SK-N-SH treated with all-trans-retinoic acid at 6 μM for 48 hours (cell line): ENCODE data around the gene CLBA1.

Source experiments
- ARNTL ChIP-seq: fragments of 450-650 bp; formaldehyde crosslinking; IDR thresholded peaks from 2 replicates; pipeline ENCODE4 v1.5.0; 2020; ENCODE audit warnings: low read depth, mild to moderate bottlenecking, moderate library complexity, borderline replicate concordance
- BACH2 ChIP-seq: fragments of 250-450 bp; sonication (Bioruptor Pico); IDR thresholded peaks from 2 replicates; pipeline ENCODE4 v1.9.0; 2021; ENCODE audit warnings: mild to moderate bottlenecking, borderline replicate concordance
- CSDC2 ChIP-seq: fragments of 250-450 bp; sonication (Bioruptor Pico); IDR thresholded peaks from 2 replicates; pipeline ENCODE4 v1.5.0; 2020; ENCODE audit warnings: mild to moderate bottlenecking, moderate library complexity
- GLIS3 ChIP-seq: fragments of 250-450 bp; sonication (Bioruptor Pico); IDR thresholded peaks from 2 replicates; pipeline ENCODE4 v1.5.0; 2020; ENCODE audit warnings: mild to moderate bottlenecking, moderate library complexity
- RARB ChIP-seq: fragments of 250-450 bp; sonication (Bioruptor Pico); IDR thresholded peaks from 2 replicates; pipeline ENCODE4 v1.8.0; 2021; ENCODE audit warnings: mild to moderate bottlenecking, moderate library complexity
- SNAI2 ChIP-seq: fragments of 250-450 bp; sonication (Bioruptor Pico); IDR thresholded peaks from 2 replicates; pipeline ENCODE4 v1.5.0; 2020; ENCODE audit warnings: mild to moderate bottlenecking, moderate library complexity
- TCF4 ChIP-seq: fragments of 250-450 bp; sonication (Bioruptor Pico); IDR thresholded peaks from 2 replicates; pipeline ENCODE4 v1.8.0; 2021; ENCODE audit warnings: mild to moderate bottlenecking, moderate library complexity, borderline replicate concordance
- TOX ChIP-seq: fragments of 250-450 bp; sonication (Bioruptor Pico); IDR thresholded peaks from 2 replicates; pipeline ENCODE4 v1.8.0; 2021; ENCODE audit warnings: mild to moderate bottlenecking, moderate library complexity, borderline replicate concordance
- ZFP3 ChIP-seq: fragments of 250-450 bp; sonication (Bioruptor Pico); IDR thresholded peaks from 2 replicates; pipeline ENCODE4 v1.5.0; 2020; ENCODE audit warnings: mild to moderate bottlenecking, moderate library complexity
- ZFP30 ChIP-seq: fragments of 450-650 bp; formaldehyde crosslinking; IDR thresholded peaks from 2 replicates; pipeline ENCODE4 v1.5.0; 2022; ENCODE audit warnings: mild to moderate bottlenecking, moderate library complexity
- ZNF70 ChIP-seq: fragments of 450-650 bp; formaldehyde crosslinking; IDR thresholded peaks from 2 replicates; pipeline ENCODE4 v1.5.0; 2020; ENCODE audit warnings: mild to moderate bottlenecking, moderate library complexity
- ZNF8 ChIP-seq: fragments of 450-650 bp; formaldehyde crosslinking; IDR thresholded peaks from 2 replicates; pipeline ENCODE4 v1.5.0; 2020; ENCODE audit warnings: mild to moderate bottlenecking, moderate library complexity
- TF ChIP-seq, protein P1 (sequence below): fragments of 250-450 bp; sonication (Bioruptor Pico); IDR thresholded peaks from 2 replicates; pipeline ENCODE4 v1.5.1; 2020; ENCODE audit warnings: low read depth, mild to moderate bottlenecking, moderate library complexity
- TF ChIP-seq, protein P2 (sequence below): fragments of 250-450 bp; sonication (Bioruptor Pico); IDR thresholded peaks from 2 replicates; pipeline ENCODE4 v1.8.0; 2020; ENCODE audit warnings: mild to moderate bottlenecking, moderate library complexity, borderline replicate concordance

DNA sequence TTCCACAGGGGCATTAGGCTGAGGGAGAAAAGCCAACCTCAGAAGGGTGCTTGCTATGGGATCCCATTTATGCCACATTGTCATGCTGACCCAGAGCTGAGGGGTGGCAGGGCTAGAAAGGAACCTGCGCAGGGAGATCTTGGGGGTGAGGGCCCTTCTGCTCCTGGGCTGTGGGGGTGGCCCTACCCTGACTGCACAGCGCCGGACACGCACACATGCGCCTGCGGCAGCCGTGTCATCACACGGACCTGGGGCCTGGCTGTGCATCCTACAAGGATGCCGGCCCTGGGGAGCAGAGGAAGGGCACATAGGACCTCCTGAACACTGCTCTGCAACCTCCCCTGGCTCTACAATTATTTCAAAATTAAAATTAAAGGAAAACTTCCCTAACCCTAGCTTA, 28.4 kb downstream of the CLBA1 start:
- TF ChIP-seq ZNF70 (CRISPR knock-in tag) (no peak), ZNF8 (CRISPR knock-in tag) (no peak), ARNTL (CRISPR knock-in tag) (no peak), TOX (CRISPR knock-in tag) (no peak), ZFP30 (no peak), RARB (no peak), SNAI2 (CRISPR knock-in tag) (no peak), CSDC2 (CRISPR knock-in tag) (no peak), TCF4 (CRISPR knock-in tag) (no peak), BACH2 (CRISPR knock-in tag) (no peak), GLIS3 (no peak), ZFP3 (CRISPR knock-in tag) (no peak)
- TF ChIP-seq, protein P1, sequence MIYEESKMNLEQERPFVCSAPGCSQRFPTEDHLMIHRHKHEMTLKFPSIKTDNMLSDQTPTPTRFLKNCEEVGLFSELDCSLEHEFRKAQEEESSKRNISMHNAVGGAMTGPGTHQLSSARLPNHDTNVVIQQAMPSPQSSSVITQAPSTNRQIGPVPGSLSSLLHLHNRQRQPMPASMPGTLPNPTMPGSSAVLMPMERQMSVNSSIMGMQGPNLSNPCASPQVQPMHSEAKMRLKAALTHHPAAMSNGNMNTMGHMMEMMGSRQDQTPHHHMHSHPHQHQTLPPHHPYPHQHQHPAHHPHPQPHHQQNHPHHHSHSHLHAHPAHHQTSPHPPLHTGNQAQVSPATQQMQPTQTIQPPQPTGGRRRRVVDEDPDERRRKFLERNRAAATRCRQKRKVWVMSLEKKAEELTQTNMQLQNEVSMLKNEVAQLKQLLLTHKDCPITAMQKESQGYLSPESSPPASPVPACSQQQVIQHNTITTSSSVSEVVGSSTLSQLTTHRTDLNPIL (CRISPR knock-in tag), result no peak
- TF ChIP-seq, protein P2, sequence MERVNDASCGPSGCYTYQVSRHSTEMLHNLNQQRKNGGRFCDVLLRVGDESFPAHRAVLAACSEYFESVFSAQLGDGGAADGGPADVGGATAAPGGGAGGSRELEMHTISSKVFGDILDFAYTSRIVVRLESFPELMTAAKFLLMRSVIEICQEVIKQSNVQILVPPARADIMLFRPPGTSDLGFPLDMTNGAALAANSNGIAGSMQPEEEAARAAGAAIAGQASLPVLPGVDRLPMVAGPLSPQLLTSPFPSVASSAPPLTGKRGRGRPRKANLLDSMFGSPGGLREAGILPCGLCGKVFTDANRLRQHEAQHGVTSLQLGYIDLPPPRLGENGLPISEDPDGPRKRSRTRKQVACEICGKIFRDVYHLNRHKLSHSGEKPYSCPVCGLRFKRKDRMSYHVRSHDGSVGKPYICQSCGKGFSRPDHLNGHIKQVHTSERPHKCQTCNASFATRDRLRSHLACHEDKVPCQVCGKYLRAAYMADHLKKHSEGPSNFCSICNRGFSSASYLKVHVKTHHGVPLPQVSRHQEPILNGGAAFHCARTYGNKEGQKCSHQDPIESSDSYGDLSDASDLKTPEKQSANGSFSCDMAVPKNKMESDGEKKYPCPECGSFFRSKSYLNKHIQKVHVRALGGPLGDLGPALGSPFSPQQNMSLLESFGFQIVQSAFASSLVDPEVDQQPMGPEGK (CRISPR knock-in tag), result no peak
